CD4-positive, alpha-beta T cell treated with Interleukin-17A for 4 hours (primary cell): Measurements from ENCODE around the gene AFAP1.

Experiments used
- DNase-seq: peaks from one replicate; pipeline ENCODE4 v3.0.0-alpha.2; 2020; ENCODE audit warnings: mixed read lengths

Gene AFAP1

GRCh38 chr4:7890635-7891393, 48.8 kb downstream of the AFAP1 start:
- DNase-seq = no peak

GRCh38 chr4:7887436-7887835, 52.2 kb downstream of the AFAP1 start:
- no peak for DNase-seq

DNA sequence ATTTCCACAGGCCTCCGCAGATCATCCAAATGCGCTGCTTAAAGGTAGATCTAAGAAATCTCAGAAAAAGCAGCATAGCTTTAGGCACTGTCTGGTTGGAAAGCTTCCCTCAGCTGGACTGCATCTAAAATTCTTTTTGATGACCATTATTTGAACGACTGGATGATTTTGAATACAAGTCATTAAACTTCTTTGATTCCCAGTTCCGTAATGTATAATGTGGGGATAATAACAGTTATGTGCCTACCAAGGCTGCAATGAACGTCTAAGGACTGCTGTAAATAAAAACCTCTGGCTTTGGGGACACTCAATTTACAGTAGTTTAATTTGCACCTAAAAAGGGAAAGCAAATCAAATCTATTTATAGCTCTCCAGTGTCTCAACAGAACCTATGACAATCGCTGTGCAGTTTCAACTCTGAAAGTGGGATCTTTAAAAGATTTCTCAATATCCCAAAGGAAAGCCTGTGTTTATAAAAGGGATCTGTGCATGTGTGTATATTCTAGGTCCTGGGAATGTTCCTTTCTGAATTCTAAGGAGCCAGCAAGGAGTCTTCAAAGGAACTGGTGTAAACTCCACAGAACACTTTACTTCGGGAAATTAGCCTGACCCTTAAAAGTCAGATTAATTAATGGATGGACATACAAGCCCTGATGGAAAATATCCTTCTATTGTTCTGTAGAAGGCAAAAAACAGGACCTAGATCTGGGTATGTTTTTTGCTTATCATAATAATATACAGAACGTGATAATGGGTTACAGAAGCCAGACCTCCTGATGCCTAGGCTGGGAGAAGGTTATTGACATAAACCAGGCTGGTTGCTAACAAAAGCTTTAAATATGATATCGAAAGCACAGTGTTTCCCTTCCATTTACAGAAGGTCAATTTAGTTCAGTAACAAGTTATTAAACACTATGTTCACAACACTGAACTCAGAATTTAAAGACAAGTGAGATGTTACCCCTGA, 53.4 kb downstream of the AFAP1 start:
- DNase-seq = no peak

DNA sequence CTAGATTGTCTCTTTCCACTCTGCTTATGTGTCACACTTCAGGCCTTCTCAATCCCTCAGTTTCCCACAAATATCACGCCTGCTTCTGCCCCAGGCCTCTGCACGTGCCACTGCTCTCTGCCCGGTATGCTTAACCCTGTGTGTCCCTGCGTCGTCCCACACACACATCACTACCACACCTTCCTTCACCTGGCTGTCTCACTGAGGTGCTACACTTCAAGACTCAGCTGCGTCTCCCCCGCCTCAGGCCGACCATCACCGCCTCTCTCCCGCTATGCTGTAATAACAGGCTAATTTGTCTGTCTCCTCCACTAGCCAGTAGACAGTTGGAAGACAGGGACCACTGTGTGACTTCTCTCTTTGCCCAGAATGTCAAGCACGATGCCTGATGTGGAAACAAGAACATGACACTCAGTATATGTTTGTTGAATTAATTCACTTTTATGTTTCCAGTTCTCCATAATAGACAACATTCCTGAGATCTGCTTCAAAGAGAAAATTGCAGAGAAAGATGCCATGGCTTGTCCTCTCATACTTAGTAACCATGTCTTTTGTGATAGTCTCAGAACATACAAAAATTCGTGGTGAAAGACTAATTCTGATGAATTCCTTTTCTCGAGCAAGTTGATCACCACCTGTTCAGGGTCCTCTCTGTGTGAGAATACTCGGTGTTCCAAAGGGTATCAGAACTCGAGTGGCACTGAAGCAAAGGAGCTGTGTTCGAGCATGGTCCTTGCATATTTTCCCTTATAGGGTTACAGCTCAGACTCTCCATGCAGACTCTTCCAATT, 54.2 kb downstream of the AFAP1 start:
- no peak for DNase-seq

DNA sequence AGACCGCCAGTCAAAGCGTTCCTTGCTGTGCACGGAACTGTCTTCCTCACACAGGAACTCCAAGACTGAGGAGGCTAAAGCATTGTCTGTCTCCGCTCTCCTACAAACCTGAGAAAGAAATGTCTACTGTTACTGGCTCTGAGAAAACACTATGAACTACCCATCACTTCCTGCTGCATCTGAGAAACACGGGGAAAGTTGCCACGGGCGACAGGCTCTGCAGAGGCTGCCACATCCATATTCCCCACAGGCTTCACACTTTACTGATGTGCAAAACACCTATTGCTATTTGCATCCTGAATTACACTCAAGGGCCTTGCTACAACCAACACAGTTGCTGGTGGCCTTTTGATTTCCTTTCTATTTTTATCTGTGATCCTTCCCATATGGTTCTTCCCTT, 59.0 kb downstream of the AFAP1 start:
- peak; percentile 12 for DNase-seq

GRCh38 chr4:7879127-7879526, 60.5 kb downstream of the AFAP1 start:
- no peak for DNase-seq

DNA sequence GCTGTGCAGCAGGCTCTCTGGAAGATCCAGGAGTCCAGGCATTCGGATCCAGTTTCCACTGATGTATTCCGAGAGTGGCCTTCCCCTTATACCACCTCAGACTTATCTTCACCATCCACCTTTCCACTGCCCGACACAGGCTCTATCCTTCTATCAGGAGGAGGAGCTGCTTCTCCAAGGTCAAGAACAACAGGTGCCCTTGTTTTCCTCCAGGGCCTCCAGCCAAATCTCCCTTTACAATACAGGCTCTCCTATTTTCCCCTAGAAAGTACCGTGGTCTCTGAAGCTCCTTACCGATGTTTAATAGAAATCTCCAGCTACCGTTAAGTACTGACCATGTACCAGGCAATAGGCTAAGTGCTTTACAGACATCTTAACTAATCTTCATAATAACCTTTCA, 61.3 kb downstream of the AFAP1 start:
- no peak for DNase-seq

DNA sequence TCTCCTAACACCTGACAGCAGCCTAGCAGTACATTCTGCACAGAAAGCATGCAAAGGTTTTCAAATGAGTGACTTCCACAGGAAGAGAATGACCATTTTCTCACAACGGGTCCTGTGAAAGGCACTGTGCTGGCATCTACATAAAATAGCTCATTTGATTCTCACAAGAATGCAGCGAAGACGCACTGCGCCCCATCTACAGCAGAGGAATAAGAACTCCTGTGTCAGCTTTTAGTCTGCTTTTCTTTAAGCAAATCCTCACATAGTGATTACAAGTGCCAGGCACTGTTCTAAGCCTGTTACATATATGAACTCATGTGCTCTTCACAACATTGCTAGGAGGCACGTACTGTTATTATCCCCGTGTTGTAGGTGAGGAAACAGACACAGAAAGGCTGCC, 62.5 kb downstream of the AFAP1 start:
- no peak for DNase-seq

DNA sequence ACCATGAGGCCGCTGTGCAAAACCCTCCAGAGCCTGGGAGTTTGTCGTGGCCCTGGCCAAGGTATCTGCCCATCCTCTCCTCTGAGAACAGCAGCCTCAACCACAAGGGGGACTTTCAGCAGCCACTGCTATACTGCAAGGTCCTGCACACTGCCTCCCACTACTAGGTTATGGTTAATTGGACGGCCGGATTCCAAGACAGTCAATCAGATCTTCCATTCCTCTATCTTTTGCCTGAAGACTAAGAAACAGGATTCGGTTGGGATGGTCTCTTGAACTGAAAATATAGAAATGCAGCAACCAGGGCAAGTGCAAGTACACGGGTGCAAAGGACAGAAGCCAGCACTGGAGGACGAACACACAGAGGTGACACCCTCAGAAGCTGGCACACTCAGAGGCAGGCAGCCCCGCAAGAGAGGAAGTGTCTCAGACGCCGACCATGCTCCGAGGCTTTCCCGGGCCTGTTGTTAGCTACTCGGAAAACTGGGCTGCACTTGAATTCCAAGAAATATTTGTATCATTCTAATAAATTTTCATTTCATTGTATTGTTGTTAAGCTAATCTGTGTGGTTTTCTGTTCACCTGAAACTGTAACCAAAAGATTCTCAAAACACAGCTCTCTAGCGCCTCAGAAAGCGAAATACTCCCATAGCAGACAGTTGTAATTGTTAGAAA, 63.3 kb downstream of the AFAP1 start:
- DNase-seq = peak; percentile 70

DNA sequence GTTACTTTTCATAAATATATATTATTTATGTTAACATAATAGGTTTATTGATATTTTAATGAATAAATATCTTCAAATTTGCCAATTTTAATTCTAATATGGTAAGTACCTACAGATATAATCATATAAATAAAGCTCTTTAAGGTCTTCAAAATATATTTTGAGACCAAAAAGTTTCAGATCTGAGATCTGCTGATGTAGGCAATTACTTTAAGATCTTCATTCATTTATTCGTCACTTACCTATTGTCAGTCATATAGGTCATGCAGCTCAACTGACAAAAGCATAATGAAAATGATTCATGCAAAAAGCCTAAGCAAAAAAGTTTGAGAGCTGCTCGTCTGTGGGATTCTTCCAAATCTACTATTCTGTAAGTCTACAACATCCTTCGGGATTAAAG, 64.8 kb downstream of the AFAP1 start:
- DNase-seq = no peak

- no peak for DNase-seq
These were observed 65.8 kb downstream of the AFAP1 start for GRCh38 chr4:7873881-7874280.

DNA sequence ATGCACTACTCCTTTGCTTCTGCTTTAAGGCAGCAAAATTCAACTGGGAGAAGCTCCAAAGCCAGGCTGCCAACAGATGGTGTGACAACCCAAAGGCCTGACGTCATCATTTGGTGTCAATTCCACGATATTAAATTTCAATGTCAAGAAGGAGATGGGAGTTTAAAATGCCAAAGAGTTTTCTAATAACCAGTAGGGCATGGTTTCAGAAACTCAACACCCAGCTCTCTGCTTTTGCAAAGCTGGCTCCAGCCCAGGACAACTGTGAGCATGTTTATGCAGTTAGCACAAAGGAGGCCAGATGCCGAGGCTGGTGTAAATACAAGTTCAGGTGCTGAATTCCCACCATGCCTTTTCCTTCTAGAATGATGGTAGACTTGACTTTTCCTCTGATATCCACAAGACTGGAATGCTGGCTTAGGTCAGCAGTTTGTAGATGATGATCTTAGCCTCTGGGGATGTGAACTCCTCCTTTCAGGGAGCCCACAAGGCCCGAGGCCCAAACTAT, 67.3 kb downstream of the AFAP1 start:
- no peak for DNase-seq

- no peak for DNase-seq
These were observed 68.3 kb downstream of the AFAP1 start for GRCh38 chr4:7871356-7871755.

- DNase-seq = no peak
These were observed 70.7 kb downstream of the AFAP1 start for GRCh38 chr4:7868892-7869471.

- DNase-seq = no peak
These were observed 71.3 kb downstream of the AFAP1 start for GRCh38 chr4:7868436-7868775.

DNA sequence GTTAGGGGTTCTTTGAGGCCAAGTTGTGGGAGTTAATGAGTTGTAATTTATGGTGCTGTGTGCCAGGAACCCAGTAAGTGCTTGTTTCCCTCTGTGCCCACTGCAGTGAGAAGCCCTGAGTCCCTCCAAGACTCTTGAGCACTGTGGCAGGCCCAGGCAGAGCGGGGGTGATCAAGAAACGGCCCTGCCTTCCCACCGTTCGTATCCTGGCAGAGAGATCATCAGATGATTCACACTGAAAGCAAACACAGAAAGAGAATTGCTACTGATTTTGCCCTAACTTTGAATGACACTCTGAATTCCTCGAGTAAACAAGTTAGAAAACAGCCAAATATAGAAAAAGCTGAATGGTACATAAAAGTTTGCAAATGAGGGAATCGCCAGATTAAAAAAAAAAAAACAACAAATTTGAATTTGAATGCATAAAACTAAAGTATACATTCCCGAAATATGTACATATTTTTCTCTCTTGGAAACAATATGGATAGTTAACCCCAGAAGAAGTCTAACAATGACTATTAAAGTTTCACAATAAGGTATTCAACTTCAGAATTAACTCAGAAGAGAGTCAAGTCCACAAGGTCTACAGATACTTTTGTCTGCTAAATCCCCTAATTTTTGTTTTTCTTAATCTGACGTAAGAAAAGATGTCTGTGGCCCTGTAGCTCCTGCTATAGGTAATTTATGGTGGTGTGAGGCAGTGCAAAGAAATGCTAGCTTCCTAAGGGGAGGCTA, 71.8 kb downstream of the AFAP1 start:
- DNase-seq = no peak

DNA sequence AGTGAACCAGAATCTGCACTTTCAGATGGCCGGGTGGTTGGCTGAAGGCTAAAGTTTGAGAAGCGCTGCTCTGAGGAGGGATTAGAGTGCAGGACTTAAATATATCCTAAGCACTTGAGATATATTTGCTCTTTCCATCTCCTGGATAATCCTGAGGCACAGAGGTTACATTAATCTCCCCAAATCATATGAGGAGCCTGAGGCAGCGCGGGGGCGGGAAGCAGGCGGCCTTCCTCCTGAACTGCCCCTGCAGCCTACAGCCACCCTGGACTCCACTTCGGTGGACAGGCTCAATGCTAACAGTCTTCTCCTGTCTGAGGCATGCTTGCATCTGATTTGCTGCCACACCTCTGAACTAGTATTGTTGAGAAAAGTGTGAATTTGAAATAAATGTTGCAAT, 72.5 kb downstream of the AFAP1 start:
- DNase-seq = no peak

- DNase-seq = no peak
These were observed 74.1 kb downstream of the AFAP1 start for GRCh38 chr4:7865533-7865932.

DNA sequence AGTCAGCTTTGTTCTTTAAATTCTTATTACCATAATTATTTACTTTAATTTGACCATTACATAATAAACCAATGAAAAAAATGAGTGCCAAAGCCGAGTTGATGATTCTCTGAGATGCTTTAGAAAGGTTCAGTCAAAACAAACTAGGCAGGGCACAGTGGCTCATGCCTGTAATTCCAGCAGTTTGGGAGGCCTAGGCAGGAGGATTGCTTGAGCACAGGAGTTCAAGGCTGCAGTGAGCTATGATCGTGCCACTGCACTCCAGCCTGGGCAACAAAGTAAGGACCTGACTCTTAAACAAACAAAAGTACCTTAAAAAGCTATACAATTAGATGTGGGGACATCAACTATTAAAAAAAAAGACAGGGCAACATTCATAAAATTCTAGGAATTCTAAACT, 75.0 kb downstream of the AFAP1 start:
- DNase-seq = no peak

DNA sequence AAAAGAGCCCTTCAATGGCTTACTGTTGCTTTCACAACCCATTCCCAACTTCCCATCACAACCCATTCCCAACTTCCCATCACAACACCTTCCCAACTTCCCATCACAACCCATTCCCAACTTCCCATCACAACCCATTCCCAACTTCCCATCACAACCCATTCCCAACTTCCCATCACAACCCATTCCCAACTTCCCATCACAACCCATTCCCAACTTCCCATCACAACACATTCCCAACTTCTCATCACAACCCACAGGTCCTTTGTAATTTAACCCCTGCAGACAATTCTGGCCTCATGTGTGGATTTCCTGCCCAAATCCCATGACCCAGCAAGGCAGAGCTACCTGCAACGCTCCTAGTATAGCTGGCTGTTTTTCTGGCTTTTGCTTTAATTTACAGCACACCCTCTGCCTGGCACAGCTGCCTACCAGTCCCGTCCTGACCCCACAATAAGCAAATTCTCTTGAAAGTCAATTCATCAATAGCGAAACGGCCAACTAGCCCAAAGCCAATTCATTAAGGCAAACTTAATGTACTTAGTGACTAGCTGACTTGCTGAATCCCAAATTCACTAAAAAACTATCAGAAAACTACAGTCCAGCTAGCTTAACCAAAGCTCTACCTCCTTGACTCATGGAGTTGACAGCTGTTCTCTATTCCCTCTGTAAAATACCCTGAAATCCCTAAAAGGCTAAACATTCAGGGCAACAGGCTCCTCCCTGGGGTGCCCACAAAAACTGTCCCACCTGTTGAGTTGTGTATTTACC, 75.6 kb downstream of the AFAP1 start:
- DNase-seq = no peak
